Measurements from ENCODE around the gene MATN3. TPM values are rescaled to one million over a fixed set of nuclear protein-coding genes. Genes with fewer than 3 reads are reported as not detected.

Gene MATN3
- total and polyA plus RNA-seq, 9 of the 15 experiments (the other 6 are each of a cell fraction or from before 2014, with no cell fraction given): not detected

- TF ChIP-seq ZBTB49 (CRISPR knock-in tag; IDR thresholded peaks at IDR 0.05; ENCODE audit: borderline replicate concordance) (no peak), BCL6 (CRISPR knock-in tag; IDR thresholded peaks at IDR 0.05) (no peak), GABPB2 (CRISPR knock-in tag; conservative IDR thresholded peaks at IDR 0.05) (no peak), ZNF583 (CRISPR knock-in tag; IDR thresholded peaks at IDR 0.05) (no peak), ZNF764 (CRISPR knock-in tag; IDR thresholded peaks at IDR 0.05; ENCODE audit: low read depth) (no peak), E2F3 (CRISPR knock-in tag; IDR thresholded peaks at IDR 0.05) (no peak), PREB (CRISPR knock-in tag; IDR thresholded peaks at IDR 0.05) (no peak), NBN (IDR thresholded peaks at IDR 0.05; ENCODE audit: low read depth) (no peak), CTBP1 (IDR thresholded peaks at IDR 0.05; ENCODE audit: borderline replicate concordance) (peak; percentile 78; the same call in 1 of the 2 replicates), NR0B1 (IDR thresholded peaks at IDR 0.05; ENCODE audit: partially characterized antibody) (no peak), CREBBP (IDR thresholded peaks at IDR 0.05; ENCODE audit: low read depth, low read length) (no peak), HMG20B (CRISPR knock-in tag; IDR thresholded peaks at IDR 0.05) (no peak), ZFP1 (CRISPR knock-in tag; IDR thresholded peaks at IDR 0.05) (no peak)
- TF ChIP-seq, protein P1, sequence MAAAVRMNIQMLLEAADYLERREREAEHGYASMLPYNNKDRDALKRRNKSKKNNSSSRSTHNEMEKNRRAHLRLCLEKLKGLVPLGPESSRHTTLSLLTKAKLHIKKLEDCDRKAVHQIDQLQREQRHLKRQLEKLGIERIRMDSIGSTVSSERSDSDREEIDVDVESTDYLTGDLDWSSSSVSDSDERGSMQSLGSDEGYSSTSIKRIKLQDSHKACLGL (CRISPR knock-in tag; IDR thresholded peaks at IDR 0.05; ENCODE audit: borderline replicate concordance, poor library complexity, severe bottlenecking): no peak
- TF ChIP-seq, protein P2, sequence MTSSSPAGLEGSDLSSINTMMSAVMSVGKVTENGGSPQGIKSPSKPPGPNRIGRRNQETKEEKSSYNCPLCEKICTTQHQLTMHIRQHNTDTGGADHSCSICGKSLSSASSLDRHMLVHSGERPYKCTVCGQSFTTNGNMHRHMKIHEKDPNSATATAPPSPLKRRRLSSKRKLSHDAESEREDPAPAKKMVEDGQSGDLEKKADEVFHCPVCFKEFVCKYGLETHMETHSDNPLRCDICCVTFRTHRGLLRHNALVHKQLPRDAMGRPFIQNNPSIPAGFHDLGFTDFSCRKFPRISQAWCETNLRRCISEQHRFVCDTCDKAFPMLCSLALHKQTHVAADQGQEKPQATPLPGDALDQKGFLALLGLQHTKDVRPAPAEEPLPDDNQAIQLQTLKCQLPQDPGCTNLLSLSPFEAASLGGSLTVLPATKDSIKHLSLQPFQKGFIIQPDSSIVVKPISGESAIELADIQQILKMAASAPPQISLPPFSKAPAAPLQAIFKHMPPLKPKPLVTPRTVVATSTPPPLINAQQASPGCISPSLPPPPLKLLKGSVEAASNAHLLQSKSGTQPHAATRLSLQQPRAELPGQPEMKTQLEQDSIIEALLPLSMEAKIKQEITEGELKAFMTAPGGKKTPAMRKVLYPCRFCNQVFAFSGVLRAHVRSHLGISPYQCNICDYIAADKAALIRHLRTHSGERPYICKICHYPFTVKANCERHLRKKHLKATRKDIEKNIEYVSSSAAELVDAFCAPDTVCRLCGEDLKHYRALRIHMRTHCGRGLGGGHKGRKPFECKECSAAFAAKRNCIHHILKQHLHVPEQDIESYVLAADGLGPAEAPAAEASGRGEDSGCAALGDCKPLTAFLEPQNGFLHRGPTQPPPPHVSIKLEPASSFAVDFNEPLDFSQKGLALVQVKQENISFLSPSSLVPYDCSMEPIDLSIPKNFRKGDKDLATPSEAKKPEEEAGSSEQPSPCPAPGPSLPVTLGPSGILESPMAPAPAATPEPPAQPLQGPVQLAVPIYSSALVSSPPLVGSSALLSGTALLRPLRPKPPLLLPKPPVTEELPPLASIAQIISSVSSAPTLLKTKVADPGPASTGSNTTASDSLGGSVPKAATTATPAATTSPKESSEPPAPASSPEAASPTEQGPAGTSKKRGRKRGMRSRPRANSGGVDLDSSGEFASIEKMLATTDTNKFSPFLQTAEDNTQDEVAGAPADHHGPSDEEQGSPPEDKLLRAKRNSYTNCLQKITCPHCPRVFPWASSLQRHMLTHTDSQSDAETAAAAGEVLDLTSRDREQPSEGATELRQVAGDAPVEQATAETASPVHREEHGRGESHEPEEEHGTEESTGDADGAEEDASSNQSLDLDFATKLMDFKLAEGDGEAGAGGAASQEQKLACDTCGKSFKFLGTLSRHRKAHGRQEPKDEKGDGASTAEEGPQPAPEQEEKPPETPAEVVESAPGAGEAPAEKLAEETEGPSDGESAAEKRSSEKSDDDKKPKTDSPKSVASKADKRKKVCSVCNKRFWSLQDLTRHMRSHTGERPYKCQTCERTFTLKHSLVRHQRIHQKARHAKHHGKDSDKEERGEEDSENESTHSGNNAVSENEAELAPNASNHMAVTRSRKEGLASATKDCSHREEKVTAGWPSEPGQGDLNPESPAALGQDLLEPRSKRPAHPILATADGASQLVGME (CRISPR knock-in tag; IDR thresholded peaks at IDR 0.05): peak; percentile 28; the same call in 1 of the 2 replicates
These were observed 22.6 kb downstream of the MATN3 start, which contains the start of gene WDR35 (continued) for GRCh38 chr2:19989667-19990415.

Measured in K562 (cell line).